Body of pancreas (tissue), 4 donors: Measurements from ENCODE around the gene SKOR1. TPM values are rescaled to one million over a fixed set of nuclear protein-coding genes. Genes with fewer than 3 reads are reported as not detected.

Experiments
- ATAC-seq: fragments of 150-250 bp; one replicate; pipeline ENCODE4 v1.9.1; 2016
- DNase-seq, 4 donors: peaks; one replicate each; pipeline ENCODE4 v3.0.0-alpha.2; 2019
- H3K27ac ChIP-seq, 4 donors: fragments of 200-600 bp; sonication (generic); 1 replicate in 3 of 4; 2 replicates in 1 of 4; pipeline versions ENCODE4 v1.5.1 to v1.6.1; 2016 to 2019; ENCODE audit warnings: mild to moderate bottlenecking in 1 of 4, mixed read lengths in 1 of 4, moderate library complexity in 1 of 4
- H3K27me3 ChIP-seq, 2 donors: fragments of 200-600 bp; sonication (generic); one replicate each; pipeline ENCODE4 v1.6.0; 2016; ENCODE audit warnings: mild to moderate bottlenecking in 1 of 2
- H3K36me3 ChIP-seq, 2 donors: fragments of 200-600 bp; sonication (generic); replicated peaks in 1 of 2; 2 replicates each; pipeline ENCODE4 v1.5.1; 2016; ENCODE audit warnings: low read depth in 2 of 2; ENCODE audit not compliant: insufficient read depth in 1 of 2
- H3K4me1 ChIP-seq: fragments of 200-600 bp; sonication (generic); one replicate; pipeline ENCODE4 v1.6.0; 2016
- H3K4me3 ChIP-seq, 2 donors: fragments of 200-600 bp; sonication (generic); 1 replicate in 1 of 2; 2 replicates in 1 of 2; pipeline ENCODE4 v1.5.1; 2016 to 2019
- H3K9me3 ChIP-seq, 3 donors: fragments of 200-600 bp; sonication (generic); 1 replicate in 2 of 3; 2 replicates in 1 of 3; pipeline ENCODE4 v1.5.1; 2016
- POLR2A ChIP-seq, 3 donors: fragments of 450-650 bp; IDR thresholded peaks; one replicate each; pipeline ENCODE4 v1.6.1; 2016; ENCODE audit warnings: antibody characterized with exemption in 3 of 3, mild to moderate bottlenecking in 2 of 3
- WGBS, 2 donors: methylation state at CpG; one replicate each; pipeline ENCODE4 v1.1.5; 2017; 5-methylcytosine and 5-hydroxymethylcytosine counted together
- intact Hi-C: fragments of 100-400 bp; cut with DNase I; formaldehyde crosslinking; loops from one replicate; pipeline ENCODE4 v1.15.1; 2023
- total RNA-seq, 2 donors: library from RNA; depleted of rRNA; stranded (reverse); fragments of >200 nt; gene quantifications; one replicate each; pipeline ENCODE4 v1.1.0, GENCODE V29; 2016
- TF ChIP-seq, protein P1 (sequence below), 7 experiments: fragments of 450-650 bp in 4 of 7; fragments of 200-600 bp in 3 of 7; sonication (generic) in 3 of 7; IDR thresholded peaks; one replicate each; pipeline ENCODE4 v1.5.1; 2016 to 2019; ENCODE audit warnings: antibody characterized with exemption in 7 of 7

SKOR1 gene, protein sequence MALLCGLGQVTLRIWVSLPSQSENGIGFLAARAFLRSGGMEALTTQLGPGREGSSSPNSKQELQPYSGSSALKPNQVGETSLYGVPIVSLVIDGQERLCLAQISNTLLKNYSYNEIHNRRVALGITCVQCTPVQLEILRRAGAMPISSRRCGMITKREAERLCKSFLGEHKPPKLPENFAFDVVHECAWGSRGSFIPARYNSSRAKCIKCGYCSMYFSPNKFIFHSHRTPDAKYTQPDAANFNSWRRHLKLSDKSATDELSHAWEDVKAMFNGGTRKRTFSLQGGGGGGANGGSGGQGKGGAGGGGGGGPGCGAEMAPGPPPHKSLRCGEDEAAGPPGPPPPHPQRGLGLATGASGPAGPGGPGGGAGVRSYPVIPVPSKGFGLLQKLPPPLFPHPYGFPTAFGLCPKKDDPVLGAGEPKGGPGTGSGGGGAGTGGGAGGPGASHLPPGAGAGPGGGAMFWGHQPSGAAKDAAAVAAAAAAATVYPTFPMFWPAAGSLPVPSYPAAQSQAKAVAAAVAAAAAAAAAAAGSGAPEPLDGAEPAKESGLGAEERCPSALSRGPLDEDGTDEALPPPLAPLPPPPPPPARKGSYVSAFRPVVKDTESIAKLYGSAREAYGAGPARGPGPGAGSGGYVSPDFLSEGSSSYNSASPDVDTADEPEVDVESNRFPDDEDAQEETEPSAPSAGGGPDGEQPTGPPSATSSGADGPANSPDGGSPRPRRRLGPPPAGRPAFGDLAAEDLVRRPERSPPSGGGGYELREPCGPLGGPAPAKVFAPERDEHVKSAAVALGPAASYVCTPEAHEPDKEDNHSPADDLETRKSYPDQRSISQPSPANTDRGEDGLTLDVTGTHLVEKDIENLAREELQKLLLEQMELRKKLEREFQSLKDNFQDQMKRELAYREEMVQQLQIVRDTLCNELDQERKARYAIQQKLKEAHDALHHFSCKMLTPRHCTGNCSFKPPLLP
- under 1 TPM; under 0.01 to 0.78 TPM for total RNA-seq

DNA sequence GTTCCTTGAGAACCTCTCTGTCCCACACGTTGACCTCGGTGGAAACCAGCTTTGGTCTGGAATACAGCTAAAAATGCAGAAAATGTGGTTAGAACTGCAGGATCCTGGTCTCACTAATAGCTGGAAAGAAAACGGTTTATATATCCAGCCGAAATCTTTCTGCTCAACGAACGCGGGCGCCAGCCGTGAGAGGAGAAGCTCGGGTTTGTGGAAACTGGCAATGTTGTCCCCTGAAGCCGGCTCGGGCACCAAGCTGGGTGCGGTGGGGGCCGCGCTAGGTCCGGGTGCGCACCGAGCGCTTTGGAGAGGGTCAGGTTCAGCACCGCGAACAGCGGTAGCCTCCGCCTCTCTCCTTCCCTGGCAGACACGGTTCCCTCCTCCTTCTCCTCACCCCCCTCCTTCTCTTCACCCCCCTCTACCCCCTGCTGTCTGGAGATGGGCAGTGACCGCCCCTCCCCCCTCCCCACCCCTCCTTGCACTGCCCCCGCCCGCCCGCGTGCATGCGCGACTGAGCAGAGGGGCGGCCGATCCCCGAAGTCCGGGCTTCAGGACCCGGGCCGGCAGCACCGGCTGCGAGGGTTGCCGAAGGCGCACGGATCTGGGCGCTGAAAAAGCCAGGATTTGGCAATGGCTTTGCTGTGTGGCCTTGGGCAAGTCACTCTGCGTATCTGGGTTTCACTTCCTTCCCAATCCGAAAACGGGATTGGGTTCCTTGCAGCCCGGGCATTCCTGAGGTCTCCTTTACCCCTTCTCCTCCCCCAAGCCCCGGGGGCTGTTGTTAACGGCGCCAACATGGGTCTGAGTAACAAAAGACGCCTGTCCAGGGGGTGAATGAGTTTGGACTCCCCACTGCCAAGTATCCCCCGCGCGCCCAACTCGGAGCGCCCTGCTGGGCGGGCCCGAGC is at the start of gene SKOR1:
Gene SKOR1, plus strand, starts transcription at position 534 of the 905 bp plus-strand sequence. Its CDS starts 94 bp downstream, at position 628.
- no peaks in the 10 kb centered on the region for H3K9me3 ChIP-seq
- H3K4me1 ChIP-seq = peaks cover 89% of the 10 kb centered on the region
- no peak within 1 kb of the TSS for H3K27ac ChIP-seq
- TF ChIP-seq, protein P1, sequence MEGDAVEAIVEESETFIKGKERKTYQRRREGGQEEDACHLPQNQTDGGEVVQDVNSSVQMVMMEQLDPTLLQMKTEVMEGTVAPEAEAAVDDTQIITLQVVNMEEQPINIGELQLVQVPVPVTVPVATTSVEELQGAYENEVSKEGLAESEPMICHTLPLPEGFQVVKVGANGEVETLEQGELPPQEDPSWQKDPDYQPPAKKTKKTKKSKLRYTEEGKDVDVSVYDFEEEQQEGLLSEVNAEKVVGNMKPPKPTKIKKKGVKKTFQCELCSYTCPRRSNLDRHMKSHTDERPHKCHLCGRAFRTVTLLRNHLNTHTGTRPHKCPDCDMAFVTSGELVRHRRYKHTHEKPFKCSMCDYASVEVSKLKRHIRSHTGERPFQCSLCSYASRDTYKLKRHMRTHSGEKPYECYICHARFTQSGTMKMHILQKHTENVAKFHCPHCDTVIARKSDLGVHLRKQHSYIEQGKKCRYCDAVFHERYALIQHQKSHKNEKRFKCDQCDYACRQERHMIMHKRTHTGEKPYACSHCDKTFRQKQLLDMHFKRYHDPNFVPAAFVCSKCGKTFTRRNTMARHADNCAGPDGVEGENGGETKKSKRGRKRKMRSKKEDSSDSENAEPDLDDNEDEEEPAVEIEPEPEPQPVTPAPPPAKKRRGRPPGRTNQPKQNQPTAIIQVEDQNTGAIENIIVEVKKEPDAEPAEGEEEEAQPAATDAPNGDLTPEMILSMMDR (IDR thresholded peaks at IDR 0.05) = no peak
- no peak for TF ChIP-seq POLR2A (IDR thresholded peaks at IDR 0.05)
- no peaks in the 10 kb centered on the region for H3K36me3 ChIP-seq
- WGBS, 2 donors = 0 to 1% methylated on average over 29 to 53 of the region's 58 CpGs
- H3K4me3 ChIP-seq = no peak within 1 kb of the TSS
- H3K27me3 ChIP-seq = peaks cover 0 to 89% of the 10 kb centered on the region in 2 donors
- DNase-seq (no peak), ATAC-seq (no peak)
- intact Hi-C loops = no loop called here

DNA sequence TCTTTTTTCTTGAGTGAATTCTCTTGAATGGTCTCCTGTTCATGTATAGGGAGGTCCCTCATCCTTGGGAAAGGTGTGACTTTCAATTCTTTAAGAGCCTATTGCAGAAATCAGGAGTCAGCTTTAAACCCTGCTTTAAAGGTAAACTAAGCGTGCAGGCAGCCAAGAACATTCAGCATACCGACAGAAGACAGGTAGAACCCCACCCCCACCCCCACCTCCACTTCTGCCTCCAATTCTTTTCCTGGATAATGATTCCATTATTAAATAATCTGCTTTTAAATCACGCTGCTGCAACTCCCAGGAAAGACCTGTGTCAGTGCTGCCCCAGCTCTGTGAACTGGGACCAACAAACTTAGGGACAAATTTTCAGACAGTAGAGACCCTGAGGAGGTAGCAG is 49.3 kb upstream of the SKOR1 start:
- Histone ChIP-seq H3K9me3 (no peaks in the 10 kb centered on the region), H3K4me1 (peaks cover 11% of the 10 kb centered on the region), H3K36me3 (no peaks in the 10 kb centered on the region), H3K27ac (no peak overlapping the region), H3K4me3 (no peak overlapping the region), H3K27me3 (no peaks in the 10 kb centered on the region)
- no peak for TF ChIP-seq POLR2A (IDR thresholded peaks at IDR 0.05)
- TF ChIP-seq, protein P1 (IDR thresholded peaks at IDR 0.05) = no peak
- WGBS, 2 donors = 88 to 90% methylated on average over 3 of the region's 3 CpGs
- intact Hi-C loops = no loop called here
- DNase-seq (no peak), ATAC-seq (no peak)

DNA sequence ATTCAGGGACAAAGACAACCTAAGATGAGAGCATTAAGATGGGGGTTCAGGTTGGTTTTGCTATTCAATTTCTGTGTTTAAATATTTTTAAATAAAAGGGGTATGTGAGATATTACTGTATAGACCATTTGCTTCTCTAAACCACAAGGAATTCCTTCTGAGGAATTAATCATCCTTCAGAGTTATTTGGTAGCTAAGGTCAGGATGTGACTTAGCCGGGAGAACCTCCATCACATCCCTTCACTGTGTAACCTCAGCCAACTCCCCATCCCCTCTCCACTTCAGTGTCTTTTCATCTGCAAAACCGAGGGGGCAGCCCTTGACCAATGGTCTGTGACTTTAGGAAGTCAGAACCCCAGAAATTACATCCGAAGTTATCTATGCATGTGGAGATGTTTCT is 48.7 kb upstream of the SKOR1 start:
- 82 to 86% methylated on average over 3 of the region's 3 CpGs for WGBS, 2 donors
- H3K27me3 ChIP-seq = no peaks in the 10 kb centered on the region
- DNase-seq (no peak), ATAC-seq (no peak)
- H3K4me1 ChIP-seq = peaks cover 5% of the 10 kb centered on the region
- TF ChIP-seq POLR2A (IDR thresholded peaks at IDR 0.05) = no peak
- TF ChIP-seq, protein P1 (IDR thresholded peaks at IDR 0.05) = no peak
- H3K27ac ChIP-seq = no peak overlapping the region
- no peaks in the 10 kb centered on the region for H3K36me3 ChIP-seq
- H3K9me3 ChIP-seq = no peaks in the 10 kb centered on the region
- H3K4me3 ChIP-seq = no peak overlapping the region
- intact Hi-C loops = no loop called here

DNA sequence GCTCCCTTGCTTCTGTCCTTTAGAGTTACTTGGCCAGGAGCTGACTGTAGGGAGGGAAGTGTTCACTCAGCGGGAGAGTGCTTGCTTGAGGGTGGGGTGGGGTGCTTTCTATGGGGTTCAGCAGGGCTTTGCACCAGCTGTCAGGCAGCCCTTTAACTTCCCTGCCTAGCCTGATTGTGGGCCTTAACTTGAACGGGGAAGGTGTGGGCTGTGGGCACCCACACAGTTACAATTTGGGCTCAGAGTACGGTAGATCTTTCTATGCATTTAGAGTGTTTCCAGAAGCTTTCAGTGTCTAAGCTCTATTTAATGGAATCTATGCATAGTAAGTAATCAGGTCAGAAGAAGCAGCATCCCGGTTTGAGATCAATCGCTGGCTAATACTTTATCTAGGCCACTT is 48.2 kb upstream of the SKOR1 start:
- no peak overlapping the region for H3K27ac ChIP-seq
- no peak for DNase-seq
- no peaks in the 10 kb centered on the region for H3K9me3 ChIP-seq
- 79 to 95% methylated on average over 5 of the region's 5 CpGs for WGBS, 2 donors
- no peaks in the 10 kb centered on the region for H3K36me3 ChIP-seq
- H3K4me3 ChIP-seq = no peak overlapping the region
- no peaks in the 10 kb centered on the region for H3K27me3 ChIP-seq
- H3K4me1 ChIP-seq = peaks cover 2% of the 10 kb centered on the region
- intact Hi-C loops = no loop called here
- no peak for TF ChIP-seq POLR2A (IDR thresholded peaks at IDR 0.05)
- TF ChIP-seq, protein P1 (IDR thresholded peaks at IDR 0.05) = no peak
- ATAC-seq = no peak
